K562 (cell line): ENCODE results near the gene SPON1. TPM values are rescaled to one million over a fixed set of nuclear protein-coding genes. Genes with fewer than 3 reads are reported as not detected.

Experiments used
- ATAC-seq: fragments of 200-7000 bp; cut with Tn5 transposase; 3 replicates; pipeline ENCODE4 v1.9.1; 2020; ENCODE audit warnings: moderate library complexity
- BruUV-seq: library from RNA; stranded (reverse); fragments of 400-500 nt; replicated peaks from 2 replicates; lab custom pipeline; 2021; lab: Mats Ljungman, UMichigan
- CTCF ChIA-PET: fragments of 300-600 bp; formaldehyde crosslinking; extraction: SDS; loops from one replicate; lab custom pipeline; 2021; ENCODE audit warnings: low intra/inter-chr PET ratio; lab: Yijun Ruan, JAX
- POLR2A ChIA-PET: fragments of 300-600, 350-650 bp; sonication (Branson Sonifier 250); formaldehyde crosslinking; extraction: SDS; loops from one replicate; lab custom pipeline; 2021; ENCODE audit warnings: antibody characterized with exemption, inconsistent platforms; lab: Yijun Ruan, JAX
- DNase-seq, 4 experiments: peaks; one replicate each; pipeline versions ENCODE4 v3.0.0 to v3.0.0-alpha.2; 2011 to 2018; ENCODE audit warnings: low spot score in 3 of 4, mixed read lengths in 3 of 4; ENCODE audit errors: extremely low read depth in 1 of 4
- FAIRE-seq: peaks from 2 replicates; lab custom pipeline; 2011; peaks lifted over from hg19 to GRCh38; lab: Jason Lieb, UNC
- H2AFZ ChIP-seq: 2 replicates; pipeline ENCODE4 v1.6.0; 2011; ENCODE audit warnings: low read depth, low read length, control low read depth, inconsistent platforms
- H3K27ac ChIP-seq: fragments of 200-600 bp; 3 replicates; pipeline ENCODE4 v1.8.0; 2011; ENCODE audit warnings: low read depth, mild to moderate bottlenecking, control low read depth, inconsistent platforms, low read length, moderate library complexity, mixed read lengths; ENCODE audit errors: extremely low read depth
- H3K27me3 ChIP-seq, 2 experiments: fragments of 300-600 bp in 1 of 2; 2 replicates in 1 of 2; 3 replicates in 1 of 2; pipeline versions ENCODE4 v1.6.0 to v1.8.0; 2011; ENCODE audit warnings: inconsistent platforms in 2 of 2, low read length in 2 of 2, mild to moderate bottlenecking in 1 of 2, mixed read lengths in 1 of 2, moderate library complexity in 1 of 2; ENCODE audit not compliant: control insufficient read depth in 2 of 2, insufficient read depth in 2 of 2
- H3K36me3 ChIP-seq: fragments of 300-600 bp; 3 replicates; pipeline ENCODE4 v1.8.0; 2011; ENCODE audit warnings: mild to moderate bottlenecking, low read length, inconsistent platforms; ENCODE audit not compliant: control insufficient read depth, insufficient read depth
- H3K4me1 ChIP-seq, 2 experiments: fragments of 200-600 bp in 1 of 2; replicated peaks in 1 of 2; 2 replicates in 1 of 2; 3 replicates in 1 of 2; pipeline versions ENCODE4 v1.5.1 to v1.8.0; 2011; ENCODE audit warnings: inconsistent platforms in 2 of 2, low read length in 2 of 2, mild to moderate bottlenecking in 1 of 2, mixed read lengths in 1 of 2, moderate library complexity in 1 of 2; ENCODE audit not compliant: control insufficient read depth in 2 of 2, insufficient read depth in 2 of 2
- H3K4me2 ChIP-seq: 2 replicates; pipeline ENCODE4 v1.6.1; 2011; ENCODE audit warnings: low read length, control low read depth, inconsistent platforms, mixed read lengths; ENCODE audit not compliant: insufficient read depth
- H3K4me3 ChIP-seq: fragments of 200-600 bp; sonication (generic), shearing (Covaris generic); 2 replicates; pipeline ENCODE4 v1.5.1; 2016; ENCODE audit warnings: control low read depth, inconsistent platforms
- H3K79me2 ChIP-seq: fragments of 200-600 bp; 3 replicates; pipeline ENCODE4 v1.8.0; 2011; ENCODE audit warnings: low read length, inconsistent platforms; ENCODE audit not compliant: control insufficient read depth, insufficient read depth
- H3K9ac ChIP-seq, 2 experiments: 2 replicates each; pipeline versions ENCODE4 v1.6.0 to v1.6.1; 2011; ENCODE audit warnings: low read depth in 2 of 2, low read length in 2 of 2, control low read depth in 1 of 2, inconsistent platforms in 1 of 2, mild to moderate bottlenecking in 1 of 2, mixed read lengths in 1 of 2; ENCODE audit not compliant: insufficient read depth in 1 of 2
- H3K9me1 ChIP-seq: one replicate; pipeline ENCODE4 v1.6.0; 2011; ENCODE audit warnings: inconsistent platforms, mild to moderate bottlenecking, low read length, moderate library complexity; ENCODE audit not compliant: control insufficient read depth, insufficient read depth
- H3K9me3 ChIP-seq: replicated peaks from 2 replicates; pipeline ENCODE4 v1.5.1; 2011; ENCODE audit warnings: low read depth, low read length, inconsistent platforms; ENCODE audit not compliant: control insufficient read depth, insufficient read depth
- H4K20me1 ChIP-seq: replicated peaks from 2 replicates; pipeline ENCODE4 v1.6.1; 2011; ENCODE audit warnings: low read length, inconsistent platforms, mixed read lengths; ENCODE audit not compliant: control insufficient read depth, insufficient read depth
- ELK3 ChIP-seq: fragments of 450-650 bp; formaldehyde crosslinking; IDR thresholded peaks from 2 replicates; pipeline ENCODE4 v1.4.0; 2020; ENCODE audit warnings: mild to moderate bottlenecking
- MLLT1 ChIP-seq, 2 experiments: fragments of 450-650 bp; IDR thresholded peaks; 2 replicates each; pipeline ENCODE4 v1.6.1; 2016
- NR2C2 ChIP-seq, 2 experiments: fragments of 200-800 bp in 1 of 2; sonication (Bioruptor generic) in 1 of 2; sonication (generic) in 1 of 2; formaldehyde crosslinking in 1 of 2; IDR thresholded peaks; 2 replicates each; pipeline versions ENCODE4 v1.6.1 to v1.8.0; 2016 to 2022; ENCODE audit warnings: mild to moderate bottlenecking in 1 of 2, missing compliant biosample characterization in 1 of 2, missing genetic modification characterization in 1 of 2, missing genetic modification reagents in 1 of 2
- POLR2G ChIP-seq: fragments of 200-400 bp; formaldehyde crosslinking; IDR thresholded peaks from 2 replicates; pipeline ENCODE4 v1.6.1; 2017; ENCODE audit warnings: low read depth, mild to moderate bottlenecking, antibody characterized with exemption, low read length, moderate library complexity
- SMAD3 ChIP-seq: fragments of 450-650 bp; formaldehyde crosslinking; conservative IDR thresholded peaks from 2 replicates; pipeline ENCODE4 v1.4.0; 2020; ENCODE audit warnings: mild to moderate bottlenecking
- TFAM ChIP-seq: fragments of 250-450 bp; sonication (Bioruptor Pico); conservative IDR thresholded peaks from 2 replicates; pipeline ENCODE4 v1.5.0; 2021; ENCODE audit warnings: mild to moderate bottlenecking, moderate library complexity
- ZKSCAN3 ChIP-seq: fragments of 250-450 bp; sonication (Bioruptor Pico); IDR thresholded peaks from 2 replicates; pipeline ENCODE4 v1.4.0; 2020
- ZNF282 ChIP-seq: sonication (generic); formaldehyde crosslinking; IDR thresholded peaks from 2 replicates; pipeline ENCODE4 v1.8.1; 2023; ENCODE audit warnings: missing genetic modification reagents
- ZNF79 ChIP-seq: fragments of 250-450 bp; sonication (Bioruptor Pico); IDR thresholded peaks from 2 replicates; pipeline ENCODE4 v1.4.0; 2020; ENCODE audit warnings: low read depth, mild to moderate bottlenecking, moderate library complexity
- WGBS: fragments of 100-300 bp; shearing (Covaris generic); methylation state at CpG from one replicate; pipeline ENCODE4 v1.1.6; 2016; ENCODE audit warnings: low coverage, mixed read lengths; ENCODE audit not compliant: insufficient coverage; ENCODE audit errors: missing lambda C conversion rate; 5-methylcytosine and 5-hydroxymethylcytosine counted together
- in situ Hi-C: fragments of 300-500 bp; cut with MboI; formaldehyde crosslinking; loops from 4 replicates; pipeline ENCODE4 v1.15.0; 2018; ENCODE audit warnings: inconsistent platforms, mixed read lengths
- intact Hi-C: fragments of 100-400 bp; cut with micrococcal nuclease; formaldehyde crosslinking; loops from 2 replicates; pipeline ENCODE4 v1.14.2; 2022
- polyA plus RNA-seq, 8 experiments: library from polyadenylated mRNA; depleted of rRNA in 4 of 8; stranded (reverse) in 5 of 8; unstranded in 3 of 8; fragments of >200 nt; fragmentation: Nextera tagmentation in 2 of 8; fragmentation: Illumina TruSeq in 1 of 8; extraction: Ambion mirVana in 2 of 8; extraction: Trizol in 1 of 8; gene quantifications; 2 replicates each; pipeline versions ENCODE4 v1.2.1 to v1.2.3, GENCODE V29; 2011 to 2014; ENCODE audit warnings: inconsistent platforms in 1 of 8, missing spikeins in 1 of 8
- total RNA-seq, 7 experiments: library from RNA; depleted of rRNA in 6 of 7; stranded (reverse); fragments of >200 nt in 6 of 7; fragmentation: Illumina TruSeq in 2 of 7; extraction: Trizol in 2 of 7; gene quantifications; 2 replicates each; pipeline versions ENCODE4 v1.2.1 to v1.2.3, GENCODE V29; 2011 to 2021; ENCODE audit warnings: low replicate concordance in 1 of 7

Gene SPON1
- total and polyA plus RNA-seq, 9 of the 15 experiments (the other 6 are each of a cell fraction or from before 2014, with no cell fraction given) = 0.04 to 0.06 TPM; not detected in 7

- no peak for TF ChIP-seq ZNF79 (CRISPR knock-in tag)
Measured at GRCh38 chr11:14202251-14203196, 240.0 kb downstream of the SPON1 start (continued).

- 0% methylated on average over 4 of the region's 4 CpGs for WGBS
- H3K4me2 ChIP-seq = no peak overlapping the region
- no peak overlapping the region for H3K27ac ChIP-seq
- intact Hi-C loops (no loop called here), in situ Hi-C loops (no loop called here)
- peaks cover 4 to 9% of the 10 kb centered on the region in 2 experiments; a peak in 4 of 5 replicates for H3K27me3 ChIP-seq
- H3K4me3 ChIP-seq = no peak overlapping the region
- CTCF ChIA-PET = no interaction called here
- ATAC-seq (no peak), DNase-seq (no peak), FAIRE-seq (no peak)
- no peaks in the 10 kb centered on the region for H3K9me1 ChIP-seq
- H3K9me3 ChIP-seq = no peaks in the 10 kb centered on the region
- POLR2A ChIA-PET = no interaction called here
- no peak overlapping the region for H2AFZ ChIP-seq
- H4K20me1 ChIP-seq = no peaks in the 10 kb centered on the region; the same call in 1 of the 2 replicates
- no peak overlapping the region for H3K9ac ChIP-seq
- H3K36me3 ChIP-seq = no peaks in the 10 kb centered on the region
- BruUV-seq = no TSS peak
- TF ChIP-seq SMAD3 (CRISPR knock-in tag) = no peak
- no peak for TF ChIP-seq POLR2G
- TF ChIP-seq ZKSCAN3 (CRISPR knock-in tag) = no peak
- TF ChIP-seq TFAM (CRISPR knock-in tag) = no peak
- TF ChIP-seq NR2C2 (CRISPR knock-in tag; IDR thresholded peaks at IDR 0.05) = no peak
- TF ChIP-seq NR2C2 (tag; IDR thresholded peaks at IDR 0.05) = no peak
- TF ChIP-seq ZNF282 = no peak
- TF ChIP-seq MLLT1 (IDR thresholded peaks at IDR 0.05) = no peak
- no peak for TF ChIP-seq ELK3 (CRISPR knock-in tag)
- H3K79me2 ChIP-seq = no peaks in the 10 kb centered on the region
- H3K4me1 ChIP-seq = no peaks in the 10 kb centered on the region
Measured at GRCh38 chr11:14203321-14203720, 240.8 kb downstream of the SPON1 start.
